HEK293 (cell line): ENCODE measurements around the gene MTOR.
A peak's percentile ranks its signal among the peaks of the same experiment; 100 is the strongest.

Experiments used
- ATF2 ChIP-seq: fragments of 450-650 bp; formaldehyde crosslinking; IDR thresholded peaks from 2 replicates; pipeline ENCODE4 v1.5.1; 2016; ENCODE audit warnings: missing biosample characterization, missing genetic modification characterization, low read depth
- BCL11A ChIP-seq: fragments of 450-650 bp; formaldehyde crosslinking; IDR thresholded peaks from 2 replicates; pipeline ENCODE4 v1.5.1; 2016; ENCODE audit warnings: low read depth, missing biosample characterization, missing genetic modification characterization
- BCL11B ChIP-seq: fragments of 450-650 bp; formaldehyde crosslinking; IDR thresholded peaks from 2 replicates; pipeline ENCODE4 v1.5.1; 2016; ENCODE audit warnings: low read depth, missing biosample characterization, missing genetic modification characterization
- ELK4 ChIP-seq: IDR thresholded peaks from 2 replicates; pipeline ENCODE4 v1.6.1; 2011; ENCODE audit warnings: mild to moderate bottlenecking, low read depth, low read length, borderline replicate concordance
- GFI1B ChIP-seq: fragments of 450-650 bp; formaldehyde crosslinking; IDR thresholded peaks from 2 replicates; pipeline ENCODE4 v1.5.1; 2016; ENCODE audit warnings: missing biosample characterization, missing genetic modification characterization
- GLIS2 ChIP-seq: fragments of 450-650 bp; formaldehyde crosslinking; IDR thresholded peaks from 2 replicates; pipeline ENCODE4 v1.5.1; 2016; ENCODE audit warnings: missing biosample characterization, missing genetic modification characterization
- KLF8 ChIP-seq: fragments of 450-650 bp; formaldehyde crosslinking; IDR thresholded peaks from 2 replicates; pipeline ENCODE4 v1.5.1; 2016; ENCODE audit warnings: missing biosample characterization, missing genetic modification characterization
- SP7 ChIP-seq: fragments of 450-650 bp; formaldehyde crosslinking; IDR thresholded peaks from 2 replicates; pipeline ENCODE4 v1.5.1; 2016; ENCODE audit warnings: missing biosample characterization, missing genetic modification characterization
- TCF7L2 ChIP-seq: IDR thresholded peaks from 2 replicates; pipeline ENCODE4 v1.6.1; 2011; ENCODE audit warnings: low read depth, mild to moderate bottlenecking, inconsistent platforms, low read length, moderate library complexity, borderline replicate concordance
- TSHZ1 ChIP-seq: fragments of 450-650 bp; formaldehyde crosslinking; IDR thresholded peaks from 2 replicates; pipeline ENCODE4 v1.5.1; 2016; ENCODE audit warnings: missing biosample characterization, missing genetic modification characterization, borderline replicate concordance
- ZBTB10 ChIP-seq: fragments of 450-650 bp; formaldehyde crosslinking; IDR thresholded peaks from 2 replicates; pipeline ENCODE4 v1.5.1; 2016; ENCODE audit warnings: missing biosample characterization, missing genetic modification characterization
- ZBTB20 ChIP-seq: fragments of 450-650 bp; formaldehyde crosslinking; IDR thresholded peaks from 2 replicates; pipeline ENCODE4 v1.5.1; 2016; ENCODE audit warnings: missing biosample characterization, missing genetic modification characterization
- ZFP3 ChIP-seq: fragments of 450-650 bp; formaldehyde crosslinking; IDR thresholded peaks from 2 replicates; pipeline ENCODE4 v1.5.1; 2016; ENCODE audit warnings: low read depth, missing biosample characterization, missing genetic modification characterization
- ZFP37 ChIP-seq: fragments of 450-650 bp; formaldehyde crosslinking; IDR thresholded peaks from 2 replicates; pipeline ENCODE4 v1.5.1; 2016; ENCODE audit warnings: missing biosample characterization, missing genetic modification characterization
- ZIC2 ChIP-seq: fragments of 450-650 bp; formaldehyde crosslinking; IDR thresholded peaks from 2 replicates; pipeline ENCODE4 v1.5.1; 2016; ENCODE audit warnings: missing biosample characterization, missing genetic modification characterization
- ZNF140 ChIP-seq: fragments of 450-650 bp; formaldehyde crosslinking; IDR thresholded peaks from 2 replicates; pipeline ENCODE4 v1.5.1; 2016; ENCODE audit warnings: missing biosample characterization, missing genetic modification characterization
- ZNF16 ChIP-seq: fragments of 450-650 bp; formaldehyde crosslinking; IDR thresholded peaks from 2 replicates; pipeline ENCODE4 v1.5.1; 2016; ENCODE audit warnings: low read depth, missing biosample characterization, missing genetic modification characterization
- ZNF18 ChIP-seq: fragments of 450-650 bp; formaldehyde crosslinking; IDR thresholded peaks from 2 replicates; pipeline ENCODE4 v1.5.1; 2016; ENCODE audit warnings: missing biosample characterization, missing genetic modification characterization
- ZNF202 ChIP-seq: fragments of 450-650 bp; formaldehyde crosslinking; IDR thresholded peaks from 2 replicates; pipeline ENCODE4 v1.5.1; 2016; ENCODE audit warnings: missing biosample characterization, missing genetic modification characterization, borderline replicate concordance
- ZNF24 ChIP-seq: fragments of 450-650 bp; formaldehyde crosslinking; IDR thresholded peaks from 2 replicates; pipeline ENCODE4 v1.5.1; 2016; ENCODE audit warnings: missing biosample characterization, missing genetic modification characterization
- ZNF404 ChIP-seq: fragments of 450-650 bp; formaldehyde crosslinking; IDR thresholded peaks from 2 replicates; pipeline ENCODE4 v1.5.1; 2017; ENCODE audit warnings: missing biosample characterization, missing genetic modification characterization
- ZNF48 ChIP-seq: fragments of 450-650 bp; formaldehyde crosslinking; IDR thresholded peaks from 2 replicates; pipeline ENCODE4 v1.5.1; 2016; ENCODE audit warnings: missing biosample characterization, missing genetic modification characterization
- ZNF580 ChIP-seq: fragments of 450-650 bp; formaldehyde crosslinking; IDR thresholded peaks from 2 replicates; pipeline ENCODE4 v1.5.1; 2016; ENCODE audit warnings: missing biosample characterization, missing genetic modification characterization
- ZNF600 ChIP-seq: fragments of 450-650 bp; formaldehyde crosslinking; IDR thresholded peaks from 2 replicates; pipeline ENCODE4 v1.5.1; 2016; ENCODE audit warnings: missing biosample characterization, missing genetic modification characterization
- ZNF623 ChIP-seq: fragments of 450-650 bp; formaldehyde crosslinking; IDR thresholded peaks from 2 replicates; pipeline ENCODE4 v1.5.1; 2016; ENCODE audit warnings: missing biosample characterization, missing genetic modification characterization
- ZNF701 ChIP-seq: fragments of 450-650 bp; formaldehyde crosslinking; IDR thresholded peaks from 2 replicates; pipeline ENCODE4 v1.5.1; 2016; ENCODE audit warnings: missing biosample characterization, missing genetic modification characterization
- ZNF707 ChIP-seq: fragments of 450-650 bp; formaldehyde crosslinking; IDR thresholded peaks from 2 replicates; pipeline ENCODE4 v1.5.1; 2016; ENCODE audit warnings: missing biosample characterization, missing genetic modification characterization
- ZNF768 ChIP-seq: fragments of 450-650 bp; formaldehyde crosslinking; IDR thresholded peaks from 2 replicates; pipeline ENCODE4 v1.5.1; 2018; ENCODE audit warnings: missing biosample characterization, mild to moderate bottlenecking, missing genetic modification characterization

The MTOR gene

GRCh38 chr1:11099310-11100148 is 162.8 kb downstream of the MTOR start, which contains the start of gene EXOSC10 (continued):
- TF ChIP-seq ATF2 (tag by site-specific recombination) (no peak), ZNF404 (tag by site-specific recombination) (no peak), ZNF600 (tag by site-specific recombination) (no peak), TCF7L2 (no peak), GFI1B (tag by site-specific recombination) (no peak), ZNF768 (tag by site-specific recombination) (no peak), ZNF140 (tag by site-specific recombination) (no peak), ZNF701 (tag by site-specific recombination) (no peak), BCL11A (tag by site-specific recombination) (no peak), SP7 (tag by site-specific recombination) (peak; percentile 69), ELK4 (no peak), ZNF707 (tag by site-specific recombination) (no peak), ZNF202 (tag by site-specific recombination) (no peak), ZBTB10 (tag by site-specific recombination) (peak; percentile 63; the same call in 1 of the 2 replicates), ZNF16 (tag by site-specific recombination) (no peak), ZFP37 (tag by site-specific recombination) (peak; percentile 77), BCL11B (tag by site-specific recombination) (no peak), TSHZ1 (tag by site-specific recombination) (no peak), ZNF18 (tag by site-specific recombination) (no peak), ZNF580 (tag by site-specific recombination) (no peak), ZFP3 (tag by site-specific recombination) (no peak), KLF8 (tag by site-specific recombination) (peak; percentile 50; the same call in 1 of the 2 replicates), ZIC2 (tag by site-specific recombination) (peak; percentile 58), ZNF24 (tag by site-specific recombination) (no peak), ZNF48 (tag by site-specific recombination) (no peak), ZBTB20 (peak; percentile 91), GLIS2 (tag by site-specific recombination) (peak; percentile 49), ZNF623 (no peak)
